HG02798 (cell line): ENCODE data around the gene RNF125.
"Not testable (repeated sequence)": the region's sequence is repeated elsewhere in the genome, so short reads cannot be mapped to it uniquely, and the experiment has no call there.

Experiments used
- ATAC-seq: cut with Tn5 transposase; IDR thresholded peaks from one replicate; pipeline ENCODE4 v1.9.1; 2021; ENCODE audit warnings: mild to moderate bottlenecking; ENCODE audit not compliant: unreplicated experiment, poor library complexity

The RNF125 gene

GRCh38 chr18:32018331-32019250 lies at the start of gene RNF125:
Gene RNF125 (plus strand): TSS chr18:32018825. CDS start chr18:32018864, 39 bp downstream.
- ATAC-seq, result peak; percentile 94

- ATAC-seq, result no peak
These were observed 48.0 kb upstream of the RNF125 start for GRCh38 chr18:31970617-31971016.

- no peak for ATAC-seq
These were observed 44.6 kb upstream of the RNF125 start for GRCh38 chr18:31973929-31974546.

- no peak for ATAC-seq
These were observed 42.4 kb upstream of the RNF125 start for GRCh38 chr18:31976242-31976641.

GRCh38 chr18:31977270-31977872 lies 41.3 kb upstream of the RNF125 start:
- no peak for ATAC-seq

- ATAC-seq, result no peak
These were observed 40.0 kb upstream of the RNF125 start for GRCh38 chr18:31978616-31979015.

- ATAC-seq, result no peak
These were observed 38.9 kb upstream of the RNF125 start for GRCh38 chr18:31979714-31980113.

GRCh38 chr18:31980863-31981262 lies 37.8 kb upstream of the RNF125 start:
- no peak for ATAC-seq

- no peak for ATAC-seq
These were observed 35.6 kb upstream of the RNF125 start for GRCh38 chr18:31983020-31983419.

- ATAC-seq, result no peak
These were observed 34.6 kb upstream of the RNF125 start for GRCh38 chr18:31983976-31984375.

- ATAC-seq, result peak; percentile 87
These were observed 27.8 kb upstream of the RNF125 start for GRCh38 chr18:31990823-31991222.

GRCh38 chr18:31996007-31996406 lies 22.6 kb upstream of the RNF125 start:
- no peak for ATAC-seq

- no peak for ATAC-seq
These were observed 19.7 kb upstream of the RNF125 start for GRCh38 chr18:31998880-31999412.

GRCh38 chr18:32001141-32001540 lies 17.5 kb upstream of the RNF125 start:
- not testable (repeated sequence) for ATAC-seq

- not testable (repeated sequence) for ATAC-seq
These were observed 14.8 kb upstream of the RNF125 start for GRCh38 chr18:32003822-32004221.

GRCh38 chr18:32010124-32010721 lies 8.4 kb upstream of the RNF125 start:
- no peak for ATAC-seq

GRCh38 chr18:32011193-32011592 lies 7.4 kb upstream of the RNF125 start:
- no peak for ATAC-seq

- ATAC-seq, result no peak
These were observed 775 bp downstream of the RNF125 start for GRCh38 chr18:32019251-32019948.

GRCh38 chr18:32019949-32020625 lies 1.5 kb downstream of the RNF125 start:
- ATAC-seq, result not testable (repeated sequence)
